Loucy (cell line): ENCODE measurements around the gene SLC12A5.

Experiments used
- EZH2phosphoT487 ChIP-seq: fragments of 200-600 bp; IDR thresholded peaks from 2 replicates; pipeline ENCODE4 v1.6.1; 2018; ENCODE audit warnings: antibody characterized with exemption, mild to moderate bottlenecking, moderate library complexity, borderline replicate concordance
- TF ChIP-seq, protein P1 (sequence below): fragments of 200-600 bp; sonication (generic); conservative IDR thresholded peaks from 2 replicates; pipeline ENCODE4 v1.5.1; 2014; ENCODE audit warnings: mild to moderate bottlenecking, antibody characterized with exemption, low read length

DNA sequence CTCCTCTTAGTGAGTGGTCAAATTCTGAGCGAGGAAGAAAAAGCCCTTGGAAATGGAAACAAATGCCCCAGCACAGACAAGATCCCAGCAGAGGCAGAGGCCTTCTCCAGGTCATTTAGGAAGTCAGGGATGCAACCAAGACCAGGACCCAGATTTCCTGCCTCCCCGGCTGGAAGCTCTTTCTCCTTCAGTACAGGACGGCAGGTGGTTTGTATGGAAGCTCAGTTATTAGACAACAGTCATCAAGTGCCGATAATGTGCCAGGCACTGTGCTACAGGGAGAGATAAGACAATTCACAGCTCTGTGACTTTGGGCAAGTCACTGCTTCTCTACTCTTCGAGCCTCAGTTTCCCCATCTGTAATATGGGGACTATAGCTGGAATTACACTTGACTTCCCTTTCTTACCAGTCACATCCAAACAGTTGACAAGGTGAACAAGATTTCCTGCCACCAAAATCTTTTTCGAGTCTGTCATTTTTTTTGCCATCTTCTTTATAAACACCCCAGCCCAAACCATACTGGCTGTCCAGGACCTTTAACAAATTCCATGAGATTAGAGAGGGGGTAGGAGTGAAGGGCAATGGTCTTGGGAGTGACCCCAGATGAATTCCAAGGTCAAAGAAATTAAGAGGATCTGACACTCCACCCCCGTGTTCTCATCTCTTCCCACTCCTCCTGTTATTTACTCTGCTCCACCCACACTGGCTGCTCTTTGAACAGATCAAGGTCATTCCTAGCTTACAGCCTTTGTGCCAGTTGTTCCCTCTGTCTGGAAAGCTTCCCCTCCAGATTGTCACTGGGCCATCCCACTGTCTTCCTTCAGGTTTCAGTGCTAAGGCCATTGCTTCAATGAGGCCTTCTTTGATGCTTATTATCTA lies 14.3 kb upstream of the SLC12A5 start:
- TF ChIP-seq, protein P1, sequence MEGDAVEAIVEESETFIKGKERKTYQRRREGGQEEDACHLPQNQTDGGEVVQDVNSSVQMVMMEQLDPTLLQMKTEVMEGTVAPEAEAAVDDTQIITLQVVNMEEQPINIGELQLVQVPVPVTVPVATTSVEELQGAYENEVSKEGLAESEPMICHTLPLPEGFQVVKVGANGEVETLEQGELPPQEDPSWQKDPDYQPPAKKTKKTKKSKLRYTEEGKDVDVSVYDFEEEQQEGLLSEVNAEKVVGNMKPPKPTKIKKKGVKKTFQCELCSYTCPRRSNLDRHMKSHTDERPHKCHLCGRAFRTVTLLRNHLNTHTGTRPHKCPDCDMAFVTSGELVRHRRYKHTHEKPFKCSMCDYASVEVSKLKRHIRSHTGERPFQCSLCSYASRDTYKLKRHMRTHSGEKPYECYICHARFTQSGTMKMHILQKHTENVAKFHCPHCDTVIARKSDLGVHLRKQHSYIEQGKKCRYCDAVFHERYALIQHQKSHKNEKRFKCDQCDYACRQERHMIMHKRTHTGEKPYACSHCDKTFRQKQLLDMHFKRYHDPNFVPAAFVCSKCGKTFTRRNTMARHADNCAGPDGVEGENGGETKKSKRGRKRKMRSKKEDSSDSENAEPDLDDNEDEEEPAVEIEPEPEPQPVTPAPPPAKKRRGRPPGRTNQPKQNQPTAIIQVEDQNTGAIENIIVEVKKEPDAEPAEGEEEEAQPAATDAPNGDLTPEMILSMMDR, result no peak
- no peak for TF ChIP-seq EZH2phosphoT487
